T-cell (primary cell): ENCODE results near the gene EP400. TPM values are rescaled to one million over a fixed set of nuclear protein-coding genes. Genes with fewer than 3 reads are reported as not detected.

Experiments used
- ATAC-seq, 4 experiments: fragments of 200-7000 bp in 3 of 4; fragments of 150-1000 bp in 1 of 4; cut with Tn5 transposase; replicated peaks in 1 of 4; 1 replicate in 3 of 4; 2 replicates in 1 of 4; pipeline ENCODE4 v1.10.0; 2021; ENCODE audit warnings: moderate library complexity in 3 of 4, mild to moderate bottlenecking in 2 of 4, moderate number of reproducible peaks in 1 of 4
- CTCF ChIA-PET, 2 donors: fragments of 300-600 bp; sonication (Branson Sonifier 250); formaldehyde crosslinking; loops; one replicate each; lab custom pipeline; 2022; ENCODE audit warnings: antibody characterized with exemption in 2 of 2; lab: Charles Lee
- POLR2A ChIA-PET, 2 donors: fragments of 300-600 bp; sonication (Branson Sonifier 250); formaldehyde crosslinking; loops; one replicate each; lab custom pipeline; 2022; ENCODE audit warnings: antibody characterized with exemption in 2 of 2; lab: Charles Lee
- DNase-seq, 35 experiments: peaks; one replicate each; pipeline versions ENCODE4 v3.0.0 to v3.0.0-alpha.2; 2013 to 2023
- H3K27ac ChIP-seq: one replicate; pipeline ENCODE4 v1.5.1; 2013; ENCODE audit warnings: low read length
- H3K27me3 ChIP-seq, 2 experiments: replicated peaks in 1 of 2; 1 replicate in 1 of 2; 2 replicates in 1 of 2; pipeline versions ENCODE4 v1.6.1 to v1.7.0; 2013; ENCODE audit warnings: low read length in 1 of 2, mixed read lengths in 1 of 2; ENCODE audit not compliant: control insufficient read depth in 2 of 2, insufficient read depth in 2 of 2; ENCODE audit errors: extremely low read depth in 1 of 2
- H3K36me3 ChIP-seq, 2 donors: 1 replicate in 1 of 2; 2 replicates in 1 of 2; pipeline versions ENCODE4 v1.6.1 to v1.7.0; 2013; ENCODE audit warnings: low read length in 1 of 2; ENCODE audit not compliant: control insufficient read depth in 2 of 2, insufficient read depth in 1 of 2; ENCODE audit errors: extremely low read depth in 1 of 2
- H3K4me1 ChIP-seq, 2 experiments: 1 replicate in 1 of 2; 2 replicates in 1 of 2; pipeline versions ENCODE4 v1.6.1 to v1.7.0; 2013; ENCODE audit warnings: low read length in 2 of 2, mixed read lengths in 1 of 2; ENCODE audit not compliant: insufficient read depth in 2 of 2, control insufficient read depth in 1 of 2; ENCODE audit errors: extremely low read depth in 1 of 2
- H3K4me3 ChIP-seq, 2 donors: 1 replicate in 1 of 2; 2 replicates in 1 of 2; pipeline versions ENCODE4 v1.5.1 to v1.7.0; 2013; ENCODE audit warnings: mild to moderate bottlenecking in 2 of 2, low read length in 1 of 2, moderate library complexity in 1 of 2; ENCODE audit not compliant: control insufficient read depth in 1 of 2; ENCODE audit errors: extremely low read depth in 1 of 2
- H3K9me3 ChIP-seq: 2 replicates; pipeline ENCODE4 v1.7.0; 2013
- H3K27ac Mint-ChIP-seq, 2 donors: one replicate each; pipeline ENCODE4 v1.8.0; 2020 to 2021; ENCODE audit warnings: mild to moderate bottlenecking in 2 of 2, mixed read lengths in 2 of 2
- H3K27me3 Mint-ChIP-seq, 2 donors: one replicate each; pipeline ENCODE4 v1.8.0; 2021 to 2022; ENCODE audit warnings: mixed read lengths in 2 of 2
- H3K36me3 Mint-ChIP-seq: one replicate; pipeline ENCODE4 v1.8.0; 2021; ENCODE audit warnings: mixed read lengths
- H3K4me1 Mint-ChIP-seq, 3 donors: one replicate each; pipeline ENCODE4 v1.8.0; 2020 to 2022; ENCODE audit warnings: mixed read lengths in 3 of 3, mild to moderate bottlenecking in 1 of 3
- H3K4me3 Mint-ChIP-seq, 3 donors: one replicate each; pipeline ENCODE4 v1.8.0; 2020 to 2022; ENCODE audit warnings: mild to moderate bottlenecking in 3 of 3, mixed read lengths in 3 of 3, moderate library complexity in 3 of 3
- H3K9me3 Mint-ChIP-seq, 3 donors: one replicate each; pipeline ENCODE4 v1.8.0; 2020 to 2022; ENCODE audit warnings: mixed read lengths in 3 of 3
- WGBS: methylation state at CpG from one replicate; pipeline ENCODE4 v1.1.5; 2013; ENCODE audit warnings: missing lambda C conversion rate; ENCODE audit not compliant: insufficient coverage; 5-methylcytosine and 5-hydroxymethylcytosine counted together
- total RNA-seq, 35 experiments: library from RNA in 6 of 35; stranded (reverse) in 6 of 35; fragments of 120-200 nt in 1 of 35; gene quantifications; one replicate each; pipeline versions ENCODE4 v1.2.1 to v1.2.4 and lab custom pipeline; 2013 to 2026

The EP400 gene
- total RNA-seq, 5 donors from 2014 or later (not counting 1 experiment from before 2014, with no cell fraction given) = 75.7 to 84.3 (median 79.2) TPM

- WGBS = 100% methylated on average over 3 of the region's 5 CpGs
- Mint-ChIP-seq H3K27me3 (no peaks in the 10 kb centered on the region), H3K27ac (no peak overlapping the region), H3K9me3 (no peaks in the 10 kb centered on the region), H3K4me1 (no peaks in the 10 kb centered on the region), H3K36me3 (peaks cover 57% of the 10 kb centered on the region), H3K4me3 (no peak overlapping the region)
- ChIA-PET POLR2A (no interaction called here), CTCF (no interaction called here)
- no peaks in the 10 kb centered on the region for H3K27me3 ChIP-seq
- no peaks in the 10 kb centered on the region for H3K9me3 ChIP-seq
- ATAC-seq = no peak
- H3K27ac ChIP-seq = no peak overlapping the region
- no peak overlapping the region for H3K4me3 ChIP-seq
- no peaks in the 10 kb centered on the region for H3K4me1 ChIP-seq
- peaks cover 3 to 76% of the 10 kb centered on the region in 2 donors for H3K36me3 ChIP-seq
- no peak for DNase-seq
Observed at GRCh38 chr12:132056320-132056719, 106.6 kb downstream of the EP400 start.

- Mint-ChIP-seq H3K4me1 (no peaks in the 10 kb centered on the region), H3K36me3 (peaks cover 56% of the 10 kb centered on the region), H3K27me3 (no peaks in the 10 kb centered on the region), H3K4me3 (no peak overlapping the region), H3K27ac (no peak overlapping the region), H3K9me3 (no peaks in the 10 kb centered on the region)
- Histone ChIP-seq H3K27me3 (no peaks in the 10 kb centered on the region), H3K9me3 (no peaks in the 10 kb centered on the region), H3K36me3 (peaks cover 3 to 77% of the 10 kb centered on the region in 2 donors), H3K4me1 (no peaks in the 10 kb centered on the region), H3K27ac (no peak overlapping the region), H3K4me3 (no peak overlapping the region)
- 85% methylated on average over 3 of the region's 5 CpGs for WGBS
- POLR2A ChIA-PET = no interaction called here
- DNase-seq (no peak), ATAC-seq (no peak)
- CTCF ChIA-PET = interaction anchor here in 1 of 2 donors (0.6 kb wide), 1 partner anchor 107 kb away, joined by 5 read pairs; the partner anchor contains the start of gene EP400
Observed at GRCh38 chr12:132056951-132057350, 107.2 kb downstream of the EP400 start.

GRCh38 chr12:132057691-132058090, 107.9 kb downstream of the EP400 start:
- Mint-ChIP-seq H3K4me1 (no peaks in the 10 kb centered on the region), H3K27me3 (no peaks in the 10 kb centered on the region), H3K4me3 (no peak overlapping the region), H3K36me3 (peaks cover 56% of the 10 kb centered on the region), H3K9me3 (no peaks in the 10 kb centered on the region), H3K27ac (peak overlapping the region in 1 of 2 donors; percentile 28)
- Histone ChIP-seq H3K36me3 (peaks cover 3 to 75% of the 10 kb centered on the region in 2 donors), H3K4me1 (no peaks in the 10 kb centered on the region), H3K27ac (no peak overlapping the region), H3K27me3 (no peaks in the 10 kb centered on the region), H3K4me3 (no peak overlapping the region), H3K9me3 (no peaks in the 10 kb centered on the region)
- ChIA-PET POLR2A (no interaction called here), CTCF (no interaction called here)
- no peak for DNase-seq
- 94% methylated on average over 5 of the region's 5 CpGs for WGBS
- no peak for ATAC-seq

- ChIA-PET CTCF (no interaction called here), POLR2A (no interaction called here)
- Mint-ChIP-seq H3K27ac (no peak overlapping the region), H3K36me3 (peaks cover 49% of the 10 kb centered on the region), H3K27me3 (no peaks in the 10 kb centered on the region), H3K4me3 (no peak overlapping the region), H3K4me1 (peaks cover 5 to 15% (median 14%) of the 10 kb centered on the region in 3 donors), H3K9me3 (no peaks in the 10 kb centered on the region)
- peaks cover under 1 to 3% of the 10 kb centered on the region in 2 experiments for H3K4me1 ChIP-seq
- H3K27me3 ChIP-seq = no peaks in the 10 kb centered on the region
- H3K27ac ChIP-seq = no peak overlapping the region
- H3K4me3 ChIP-seq = no peak overlapping the region
- ATAC-seq (no peak), DNase-seq (no peak)
- no peaks in the 10 kb centered on the region for H3K9me3 ChIP-seq
- H3K36me3 ChIP-seq = peaks cover 6 to 61% of the 10 kb centered on the region in 2 donors
- 98% methylated on average over 7 of the region's 7 CpGs for WGBS
Observed at GRCh38 chr12:132061197-132061596, 111.5 kb downstream of the EP400 start.

GRCh38 chr12:132061641-132062430, 112.1 kb downstream of the EP400 start:
- Mint-ChIP-seq H3K4me1 (peaks cover 12 to 22% (median 20%) of the 10 kb centered on the region in 3 donors), H3K27me3 (no peaks in the 10 kb centered on the region), H3K4me3 (no peak overlapping the region), H3K36me3 (peaks cover 47% of the 10 kb centered on the region), H3K9me3 (no peaks in the 10 kb centered on the region), H3K27ac (no peak overlapping the region)
- no peak overlapping the region for H3K4me3 ChIP-seq
- ATAC-seq = no peak
- H3K36me3 ChIP-seq = peaks cover 6 to 57% of the 10 kb centered on the region in 2 donors
- H3K27ac ChIP-seq = no peak overlapping the region
- H3K4me1 ChIP-seq = peaks cover 7 to 8% of the 10 kb centered on the region in 2 experiments
- CTCF ChIA-PET = no interaction called here
- H3K9me3 ChIP-seq = no peaks in the 10 kb centered on the region
- H3K27me3 ChIP-seq = no peaks in the 10 kb centered on the region
- POLR2A ChIA-PET = no interaction called here
- 96% methylated on average over 29 of the region's 30 CpGs for WGBS
- DNase-seq = no peak

GRCh38 chr12:132062481-132062880, 112.7 kb downstream of the EP400 start:
- H3K27me3 Mint-ChIP-seq = no peaks in the 10 kb centered on the region
- DNase-seq (no peak), ATAC-seq (no peak)
- Histone ChIP-seq H3K4me1 (peaks cover 11 to 14% of the 10 kb centered on the region in 2 experiments), H3K27ac (no peak overlapping the region), H3K4me3 (no peak overlapping the region), H3K27me3 (no peaks in the 10 kb centered on the region), H3K9me3 (no peaks in the 10 kb centered on the region), H3K36me3 (peaks cover 11 to 58% of the 10 kb centered on the region in 2 donors)
- H3K9me3 Mint-ChIP-seq = no peaks in the 10 kb centered on the region
- H3K4me3 Mint-ChIP-seq = no peak overlapping the region
- H3K27ac Mint-ChIP-seq = no peak overlapping the region
- ChIA-PET POLR2A (no interaction called here), CTCF (no interaction called here)
- peaks cover 12 to 27% (median 24%) of the 10 kb centered on the region in 3 donors for H3K4me1 Mint-ChIP-seq
- H3K36me3 Mint-ChIP-seq = peaks cover 44% of the 10 kb centered on the region
- WGBS = 91% methylated on average over 12 of the region's 14 CpGs
